SW 1271 (cell line): Measurements from ENCODE around the gene BLVRA.
"Not testable (repeated sequence)": the region's sequence is repeated elsewhere in the genome, so short reads cannot be mapped to it uniquely, and the experiment has no call there.

Experiments used
- DNase-seq, 2 experiments: peaks; one replicate each; lab custom pipeline; 2025; lab: John Stamatoyannopoulos, UW

Gene BLVRA

GRCh38 chr7:43769281-43769680 lies 10.8 kb downstream of the BLVRA start:
- no peak for DNase-seq

GRCh38 chr7:43769791-43770465 lies 11.4 kb downstream of the BLVRA start:
- no peak for DNase-seq

- no peak for DNase-seq
Measured at GRCh38 chr7:43771128-43771527, 12.6 kb downstream of the BLVRA start.

GRCh38 chr7:43771573-43771972 lies 13.1 kb downstream of the BLVRA start:
- DNase-seq = no peak

GRCh38 chr7:43773268-43773667 lies 14.8 kb downstream of the BLVRA start:
- not testable (repeated sequence) for DNase-seq

- not testable (repeated sequence) for DNase-seq
Measured at GRCh38 chr7:43775255-43775654, 16.8 kb downstream of the BLVRA start.

GRCh38 chr7:43778293-43779044 lies 20.0 kb downstream of the BLVRA start:
- not testable (repeated sequence) for DNase-seq

- no peak for DNase-seq
Measured at GRCh38 chr7:43779045-43779812, 20.7 kb downstream of the BLVRA start.

GRCh38 chr7:43781726-43782607 lies 23.5 kb downstream of the BLVRA start:
- DNase-seq = no peak

- no peak for DNase-seq
Measured at GRCh38 chr7:43782768-43783555, 24.5 kb downstream of the BLVRA start.

- no peak for DNase-seq
Measured at GRCh38 chr7:43784030-43784584, 25.6 kb downstream of the BLVRA start.

GRCh38 chr7:43784585-43785087 lies 26.2 kb downstream of the BLVRA start:
- DNase-seq = not testable (repeated sequence)

- no peak for DNase-seq
Measured at GRCh38 chr7:43785420-43785819, 26.9 kb downstream of the BLVRA start.

GRCh38 chr7:43787771-43788170 lies 29.3 kb downstream of the BLVRA start:
- DNase-seq = no peak

- no peak for DNase-seq
Measured at GRCh38 chr7:43790006-43790405, 31.5 kb downstream of the BLVRA start.

- DNase-seq = no peak
Measured at GRCh38 chr7:43790834-43791233, 32.4 kb downstream of the BLVRA start.

GRCh38 chr7:43791665-43792064 lies 33.2 kb downstream of the BLVRA start:
- no peak for DNase-seq

- DNase-seq = no peak
Measured at GRCh38 chr7:43792471-43793150, 34.1 kb downstream of the BLVRA start.

- DNase-seq = no peak
Measured at GRCh38 chr7:43799605-43800004, 41.1 kb downstream of the BLVRA start.

- DNase-seq = no peak
Measured at GRCh38 chr7:43803865-43804264, 45.4 kb downstream of the BLVRA start.
